WTC11 (cell line): ENCODE measurements around the gene FAM24B. TPM values are rescaled to one million over a fixed set of nuclear protein-coding genes. Genes with fewer than 3 reads are reported as not detected.

Experiments
- ATAC-seq: fragments of 200-7000 bp; cut with Tn5 transposase; 2 replicates; pipeline ENCODE4 v1.10.0; 2021; ENCODE audit warnings: mild to moderate bottlenecking, moderate library complexity
- CTCF ChIA-PET: fragments of 300-600 bp; sonication (Branson Sonifier 250); formaldehyde crosslinking; loops from one replicate; lab custom pipeline; 2021; ENCODE audit warnings: antibody characterized with exemption; lab: Charles Lee
- POLR2A ChIA-PET: fragments of 350-600 bp; sonication (Branson Sonifier 250); formaldehyde crosslinking; loops from one replicate; lab custom pipeline; 2021; ENCODE audit warnings: antibody characterized with exemption; lab: Charles Lee
- DNase-seq: peaks from one replicate; pipeline ENCODE4 v3.0.0; 2021; ENCODE audit warnings: low spot score
- H3K27ac Mint-ChIP-seq: 2 replicates; pipeline ENCODE4 v1.8.0; 2021; ENCODE audit warnings: mixed read lengths
- H3K27me3 Mint-ChIP-seq: 2 replicates; pipeline ENCODE4 v1.8.0; 2021; ENCODE audit warnings: low read depth, mild to moderate bottlenecking, moderate library complexity, mixed read lengths
- H3K36me3 Mint-ChIP-seq: 2 replicates; pipeline ENCODE4 v1.8.0; 2021; ENCODE audit warnings: mixed read lengths
- H3K4me1 Mint-ChIP-seq: 2 replicates; pipeline ENCODE4 v1.8.0; 2022; ENCODE audit warnings: mixed read lengths
- H3K4me3 Mint-ChIP-seq: 2 replicates; pipeline ENCODE4 v1.8.0; 2021; ENCODE audit warnings: mild to moderate bottlenecking, moderate library complexity, mixed read lengths
- H3K9me3 Mint-ChIP-seq: 2 replicates; pipeline ENCODE4 v1.8.0; 2021; ENCODE audit warnings: mixed read lengths
- AFF4 ChIP-seq: sonication (generic); formaldehyde crosslinking; IDR thresholded peaks from 2 replicates; pipeline ENCODE4 v1.8.1; 2023; ENCODE audit warnings: mild to moderate bottlenecking, missing genetic modification reagents, borderline replicate concordance
- ATF1 ChIP-seq: sonication (generic); formaldehyde crosslinking; IDR thresholded peaks from 2 replicates; pipeline ENCODE4 v1.8.1; 2023; ENCODE audit warnings: mild to moderate bottlenecking, moderate library complexity, missing genetic modification reagents
- E2F5 ChIP-seq: sonication (generic); formaldehyde crosslinking; IDR thresholded peaks from 2 replicates; pipeline ENCODE4 v1.8.1; 2022; ENCODE audit warnings: mild to moderate bottlenecking, moderate library complexity, missing genetic modification reagents
- ELF4 ChIP-seq: sonication (generic); formaldehyde crosslinking; IDR thresholded peaks from 2 replicates; pipeline ENCODE4 v1.8.1; 2022; ENCODE audit warnings: low read depth, mild to moderate bottlenecking, moderate library complexity, missing genetic modification reagents
- EMX1 ChIP-seq: fragments of 250-450 bp; sonication (Bioruptor Pico); IDR thresholded peaks from 2 replicates; pipeline ENCODE4 v1.8.0; 2021; ENCODE audit warnings: mild to moderate bottlenecking
- ESRRA ChIP-seq: sonication (generic); formaldehyde crosslinking; IDR thresholded peaks from 2 replicates; pipeline ENCODE4 v1.8.1; 2022; ENCODE audit warnings: mild to moderate bottlenecking, missing genetic modification reagents, borderline replicate concordance
- FOXJ3 ChIP-seq: sonication (generic); formaldehyde crosslinking; IDR thresholded peaks from 2 replicates; pipeline ENCODE4 v1.9.0; 2021; ENCODE audit warnings: missing genetic modification reagents, mild to moderate bottlenecking, borderline replicate concordance
- FOXP1 ChIP-seq: sonication (generic); formaldehyde crosslinking; IDR thresholded peaks from 2 replicates; pipeline ENCODE4 v1.8.0; 2022; ENCODE audit warnings: missing genetic modification reagents, mild to moderate bottlenecking, moderate library complexity, borderline replicate concordance
- HMGA2 ChIP-seq: fragments of 250-450 bp; sonication (Bioruptor Pico); IDR thresholded peaks from 2 replicates; pipeline ENCODE4 v1.4.0; 2021; ENCODE audit warnings: mild to moderate bottlenecking, moderate library complexity
- JAZF1 ChIP-seq: fragments of 250-450 bp; sonication (Bioruptor Pico); IDR thresholded peaks from 2 replicates; pipeline ENCODE4 v1.9.0; 2021; ENCODE audit warnings: moderate library complexity, mild to moderate bottlenecking, inconsistent platforms
- JUN ChIP-seq: sonication (generic); formaldehyde crosslinking; IDR thresholded peaks from 2 replicates; pipeline ENCODE4 v1.8.0; 2023; ENCODE audit warnings: mild to moderate bottlenecking, missing genetic modification reagents
- NR3C1 ChIP-seq: sonication (generic); formaldehyde crosslinking; conservative IDR thresholded peaks from 2 replicates; pipeline ENCODE4 v1.8.1; 2023; ENCODE audit warnings: low read depth, mild to moderate bottlenecking, missing genetic modification reagents
- OVOL2 ChIP-seq: fragments of 250-450 bp; sonication (Bioruptor Pico); IDR thresholded peaks from 2 replicates; pipeline ENCODE4 v1.9.0; 2021; ENCODE audit warnings: mild to moderate bottlenecking, borderline replicate concordance
- RORB ChIP-seq: fragments of 250-450 bp; sonication (Bioruptor Pico); IDR thresholded peaks from 2 replicates; pipeline ENCODE4 v1.9.0; 2021; ENCODE audit warnings: mild to moderate bottlenecking
- SP1 ChIP-seq: sonication (generic); formaldehyde crosslinking; conservative IDR thresholded peaks from 2 replicates; pipeline ENCODE4 v1.8.1; 2022; ENCODE audit warnings: missing genetic modification reagents
- TCF7 ChIP-seq: sonication (generic); formaldehyde crosslinking; IDR thresholded peaks from 2 replicates; pipeline ENCODE4 v1.8.0; 2022; ENCODE audit warnings: mild to moderate bottlenecking, low read depth, missing genetic modification reagents, moderate library complexity
- TEAD4 ChIP-seq: sonication (generic); formaldehyde crosslinking; IDR thresholded peaks from 2 replicates; pipeline ENCODE4 v1.8.0; 2022; ENCODE audit warnings: mild to moderate bottlenecking, missing genetic modification reagents
- ZNF232 ChIP-seq: sonication (generic); formaldehyde crosslinking; IDR thresholded peaks from 2 replicates; pipeline ENCODE4 v1.8.0; 2022; ENCODE audit warnings: mild to moderate bottlenecking, missing genetic modification reagents
- ZNF317 ChIP-seq: sonication (generic); formaldehyde crosslinking; IDR thresholded peaks from 2 replicates; pipeline ENCODE4 v1.8.1; 2023; ENCODE audit warnings: low read depth, mild to moderate bottlenecking, moderate library complexity, missing genetic modification reagents, borderline replicate concordance
- ZNF423 ChIP-seq: fragments of 250-450 bp; sonication (Bioruptor Pico); IDR thresholded peaks from 2 replicates; pipeline ENCODE4 v2.1.2; 2022; ENCODE audit warnings: mild to moderate bottlenecking, moderate library complexity
- total RNA-seq: library from RNA; stranded (reverse); gene quantifications from 3 replicates; pipeline ENCODE4 v1.2.3, GENCODE V29; 2021
- TF ChIP-seq, protein P1 (sequence below): sonication (generic); formaldehyde crosslinking; IDR thresholded peaks from 2 replicates; pipeline ENCODE4 v1.8.1; 2023; ENCODE audit warnings: mild to moderate bottlenecking, missing genetic modification reagents, moderate library complexity
- TF ChIP-seq, protein P2 (sequence below): sonication (generic); formaldehyde crosslinking; IDR thresholded peaks from 2 replicates; pipeline ENCODE4 v1.8.1; 2023; ENCODE audit warnings: mild to moderate bottlenecking, moderate library complexity, missing genetic modification reagents
- TF ChIP-seq, protein P3 (sequence below): sonication (generic); formaldehyde crosslinking; IDR thresholded peaks from 2 replicates; pipeline ENCODE4 v1.8.1; 2022; ENCODE audit warnings: low read depth, mild to moderate bottlenecking, moderate library complexity, missing genetic modification reagents, borderline replicate concordance

Gene FAM24B
- total RNA-seq, 1 experiment from 2014 or later, result 3.7 TPM

GRCh38 chr10:122854648-122855047, 24.7 kb downstream of the FAM24B start:
- peaks cover 38% of the 10 kb centered on the region for H3K4me1 Mint-ChIP-seq
- H3K36me3 Mint-ChIP-seq, result peaks cover 32% of the 10 kb centered on the region
- CTCF ChIA-PET, result no interaction called here
- no peak for TF ChIP-seq NR3C1
- TF ChIP-seq SP1 (CRISPR knock-in tag), result no peak
- no peak for TF ChIP-seq JUN (CRISPR knock-in tag)
- TF ChIP-seq FOXP1 (CRISPR knock-in tag), result no peak
- TF ChIP-seq ATF1 (CRISPR knock-in tag), result no peak
- TF ChIP-seq ELF4, result no peak
- no peak for TF ChIP-seq FOXJ3 (CRISPR knock-in tag)
- TF ChIP-seq ZNF317 (CRISPR knock-in tag), result no peak
- no peak for TF ChIP-seq ZNF232
- TF ChIP-seq, protein P1, sequence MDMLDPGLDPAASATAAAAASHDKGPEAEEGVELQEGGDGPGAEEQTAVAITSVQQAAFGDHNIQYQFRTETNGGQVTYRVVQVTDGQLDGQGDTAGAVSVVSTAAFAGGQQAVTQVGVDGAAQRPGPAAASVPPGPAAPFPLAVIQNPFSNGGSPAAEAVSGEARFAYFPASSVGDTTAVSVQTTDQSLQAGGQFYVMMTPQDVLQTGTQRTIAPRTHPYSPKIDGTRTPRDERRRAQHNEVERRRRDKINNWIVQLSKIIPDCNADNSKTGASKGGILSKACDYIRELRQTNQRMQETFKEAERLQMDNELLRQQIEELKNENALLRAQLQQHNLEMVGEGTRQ, result no peak
- TF ChIP-seq, protein P2, sequence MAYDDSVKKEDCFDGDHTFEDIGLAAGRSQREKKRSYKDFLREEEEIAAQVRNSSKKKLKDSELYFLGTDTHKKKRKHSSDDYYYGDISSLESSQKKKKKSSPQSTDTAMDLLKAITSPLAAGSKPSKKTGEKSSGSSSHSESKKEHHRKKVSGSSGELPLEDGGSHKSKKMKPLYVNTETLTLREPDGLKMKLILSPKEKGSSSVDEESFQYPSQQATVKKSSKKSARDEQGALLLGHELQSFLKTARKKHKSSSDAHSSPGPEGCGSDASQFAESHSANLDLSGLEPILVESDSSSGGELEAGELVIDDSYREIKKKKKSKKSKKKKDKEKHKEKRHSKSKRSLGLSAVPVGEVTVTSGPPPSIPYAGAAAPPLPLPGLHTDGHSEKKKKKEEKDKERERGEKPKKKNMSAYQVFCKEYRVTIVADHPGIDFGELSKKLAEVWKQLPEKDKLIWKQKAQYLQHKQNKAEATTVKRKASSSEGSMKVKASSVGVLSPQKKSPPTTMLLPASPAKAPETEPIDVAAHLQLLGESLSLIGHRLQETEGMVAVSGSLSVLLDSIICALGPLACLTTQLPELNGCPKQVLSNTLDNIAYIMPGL (CRISPR knock-in tag), result no peak
- no peak for TF ChIP-seq E2F5 (CRISPR knock-in tag)
- no peak for TF ChIP-seq ZNF423 (CRISPR knock-in tag)
- TF ChIP-seq, protein P3, sequence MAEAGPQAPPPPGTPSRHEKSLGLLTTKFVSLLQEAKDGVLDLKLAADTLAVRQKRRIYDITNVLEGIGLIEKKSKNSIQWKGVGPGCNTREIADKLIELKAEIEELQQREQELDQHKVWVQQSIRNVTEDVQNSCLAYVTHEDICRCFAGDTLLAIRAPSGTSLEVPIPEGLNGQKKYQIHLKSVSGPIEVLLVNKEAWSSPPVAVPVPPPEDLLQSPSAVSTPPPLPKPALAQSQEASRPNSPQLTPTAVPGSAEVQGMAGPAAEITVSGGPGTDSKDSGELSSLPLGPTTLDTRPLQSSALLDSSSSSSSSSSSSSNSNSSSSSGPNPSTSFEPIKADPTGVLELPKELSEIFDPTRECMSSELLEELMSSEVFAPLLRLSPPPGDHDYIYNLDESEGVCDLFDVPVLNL (CRISPR knock-in tag), result no peak
- no peak for TF ChIP-seq ESRRA
- TF ChIP-seq TEAD4 (CRISPR knock-in tag), result no peak
- TF ChIP-seq RORB, result no peak
- no peak for TF ChIP-seq EMX1 (CRISPR knock-in tag)
- no peak for TF ChIP-seq JAZF1 (CRISPR knock-in tag)
- no peak for TF ChIP-seq TCF7 (CRISPR knock-in tag)
- H3K9me3 Mint-ChIP-seq, result peaks cover 4% of the 10 kb centered on the region; the same call in 1 of the 2 replicates
- H3K27ac Mint-ChIP-seq, result no peak overlapping the region
- no peaks in the 10 kb centered on the region for H3K27me3 Mint-ChIP-seq
- POLR2A ChIA-PET, result no interaction called here
- H3K4me3 Mint-ChIP-seq, result no peak overlapping the region
- ATAC-seq, result no peak
- DNase-seq, result no peak

DNA sequence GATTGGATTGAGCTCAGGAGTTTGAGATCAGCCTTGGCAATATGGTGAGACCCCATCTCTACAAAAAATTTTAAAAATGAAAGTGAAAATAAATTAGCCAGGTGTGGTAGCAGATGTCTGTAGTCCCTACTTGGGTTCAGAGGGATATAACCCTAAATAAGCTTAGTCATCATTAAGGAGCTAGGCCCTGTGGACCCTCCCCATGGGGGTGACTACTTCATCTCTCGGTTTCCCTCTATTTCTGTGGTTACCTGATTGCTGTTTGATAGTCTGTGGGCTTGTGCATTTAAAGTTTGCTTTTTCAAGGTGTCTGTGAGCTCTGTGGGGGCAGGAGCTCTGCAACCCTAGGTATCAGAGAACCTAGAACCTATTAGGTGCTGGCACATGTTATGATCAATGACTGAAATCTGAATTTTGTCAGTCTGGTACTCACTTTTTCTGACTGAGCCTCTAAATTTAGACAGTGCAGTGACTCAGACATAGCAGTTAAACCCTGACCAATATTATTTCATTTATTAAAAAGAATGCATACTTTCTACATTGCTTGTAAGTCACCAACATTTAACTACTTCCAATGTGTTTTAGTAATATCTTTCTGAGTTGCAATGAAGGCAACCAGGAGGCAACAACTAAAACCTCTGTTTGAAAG, 25.6 kb downstream of the FAM24B start:
- CTCF ChIA-PET, result no interaction called here
- TF ChIP-seq OVOL2 (CRISPR knock-in tag) (no peak), HMGA2 (CRISPR knock-in tag) (no peak), AFF4 (CRISPR knock-in tag) (no peak), ZNF232 (no peak), FOXJ3 (CRISPR knock-in tag) (no peak)
- TF ChIP-seq, protein P2 (CRISPR knock-in tag), result no peak

More for the DNA sequence above, 25.6 kb downstream of the FAM24B start:
- POLR2A ChIA-PET, result no interaction called here
- no peaks in the 10 kb centered on the region for H3K27me3 Mint-ChIP-seq
- H3K4me1 Mint-ChIP-seq, result peaks cover 39% of the 10 kb centered on the region
- DNase-seq (no peak), ATAC-seq (no peak)
- peaks cover under 1% of the 10 kb centered on the region; the same call in 1 of the 2 replicates for H3K9me3 Mint-ChIP-seq
- no peak overlapping the region for H3K27ac Mint-ChIP-seq
- H3K36me3 Mint-ChIP-seq, result peaks cover 28% of the 10 kb centered on the region
- H3K4me3 Mint-ChIP-seq, result no peak overlapping the region
